Osteocyte (in vitro differentiated cells): ENCODE results near the gene GMPR. TPM values are rescaled to one million over a fixed set of nuclear protein-coding genes. Genes with fewer than 3 reads are reported as not detected.

Experiments used
- DNase-seq: peaks from one replicate; pipeline ENCODE4 v3.0.0; 2021; ENCODE audit warnings: mixed read lengths; ENCODE audit not compliant: unreplicated experiment; ENCODE audit errors: extremely low spot score
- H3K27ac Mint-ChIP-seq: one replicate; pipeline ENCODE4 v1.8.0; 2021; ENCODE audit warnings: mild to moderate bottlenecking, mixed read lengths; ENCODE audit not compliant: unreplicated experiment
- H3K27me3 Mint-ChIP-seq: one replicate; pipeline ENCODE4 v1.8.0; 2021; ENCODE audit warnings: mixed read lengths; ENCODE audit not compliant: unreplicated experiment
- H3K36me3 Mint-ChIP-seq: one replicate; pipeline ENCODE4 v1.8.0; 2021; ENCODE audit warnings: mixed read lengths; ENCODE audit not compliant: unreplicated experiment
- H3K4me1 Mint-ChIP-seq: one replicate; pipeline ENCODE4 v1.8.0; 2021; ENCODE audit warnings: mixed read lengths; ENCODE audit not compliant: unreplicated experiment
- H3K4me3 Mint-ChIP-seq: one replicate; pipeline ENCODE4 v1.8.0; 2021; ENCODE audit warnings: mild to moderate bottlenecking, moderate library complexity, mixed read lengths; ENCODE audit not compliant: unreplicated experiment
- H3K9me3 Mint-ChIP-seq: one replicate; pipeline ENCODE4 v1.8.0; 2021; ENCODE audit warnings: mixed read lengths; ENCODE audit not compliant: unreplicated experiment
- total RNA-seq: library from RNA; stranded (reverse); gene quantifications from 2 replicates; pipeline ENCODE4 v1.2.1, GENCODE V29; 2021
- TF ChIP-seq, protein P1 (sequence below): fragments of 200-600 bp; sonication (generic); IDR thresholded peaks from 2 replicates; pipeline ENCODE4 v1.5.0; 2021; ENCODE audit warnings: antibody characterized with exemption, mild to moderate bottlenecking, moderate library complexity

The GMPR gene
- total RNA-seq, 1 donor from 2014 or later = 7.8 TPM

DNA sequence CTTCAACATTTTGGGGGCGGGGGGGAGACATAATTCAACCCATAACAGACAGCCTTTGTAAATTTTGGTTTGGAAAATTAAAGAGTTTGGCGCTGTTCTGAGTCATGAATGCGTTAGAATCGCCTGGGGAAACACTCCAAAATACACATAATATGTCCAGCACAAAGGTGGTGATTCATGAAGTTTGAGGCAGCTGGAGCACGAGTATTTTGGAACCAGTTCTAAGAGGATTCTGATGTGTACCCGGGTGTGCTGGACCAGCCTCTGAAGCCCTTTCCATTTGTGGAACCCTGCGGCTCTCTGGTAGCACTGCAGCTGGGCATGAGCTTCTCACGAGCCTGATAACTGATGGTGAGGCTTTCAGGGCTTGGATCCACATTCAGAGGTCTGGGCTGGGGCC lies 4.7 kb downstream of the GMPR start:
- no peaks in the 10 kb centered on the region for H3K27me3 Mint-ChIP-seq
- peaks cover 37% of the 10 kb centered on the region for H3K4me1 Mint-ChIP-seq
- H3K36me3 Mint-ChIP-seq = no peaks in the 10 kb centered on the region
- DNase-seq = no peak
- H3K4me3 Mint-ChIP-seq = peak overlapping the region; percentile 7
- peak overlapping the region; percentile 69 for H3K27ac Mint-ChIP-seq
- TF ChIP-seq, protein P1, sequence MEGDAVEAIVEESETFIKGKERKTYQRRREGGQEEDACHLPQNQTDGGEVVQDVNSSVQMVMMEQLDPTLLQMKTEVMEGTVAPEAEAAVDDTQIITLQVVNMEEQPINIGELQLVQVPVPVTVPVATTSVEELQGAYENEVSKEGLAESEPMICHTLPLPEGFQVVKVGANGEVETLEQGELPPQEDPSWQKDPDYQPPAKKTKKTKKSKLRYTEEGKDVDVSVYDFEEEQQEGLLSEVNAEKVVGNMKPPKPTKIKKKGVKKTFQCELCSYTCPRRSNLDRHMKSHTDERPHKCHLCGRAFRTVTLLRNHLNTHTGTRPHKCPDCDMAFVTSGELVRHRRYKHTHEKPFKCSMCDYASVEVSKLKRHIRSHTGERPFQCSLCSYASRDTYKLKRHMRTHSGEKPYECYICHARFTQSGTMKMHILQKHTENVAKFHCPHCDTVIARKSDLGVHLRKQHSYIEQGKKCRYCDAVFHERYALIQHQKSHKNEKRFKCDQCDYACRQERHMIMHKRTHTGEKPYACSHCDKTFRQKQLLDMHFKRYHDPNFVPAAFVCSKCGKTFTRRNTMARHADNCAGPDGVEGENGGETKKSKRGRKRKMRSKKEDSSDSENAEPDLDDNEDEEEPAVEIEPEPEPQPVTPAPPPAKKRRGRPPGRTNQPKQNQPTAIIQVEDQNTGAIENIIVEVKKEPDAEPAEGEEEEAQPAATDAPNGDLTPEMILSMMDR = no peak
- no peaks in the 10 kb centered on the region for H3K9me3 Mint-ChIP-seq

- TF ChIP-seq, protein P1 = no peak
- no peaks in the 10 kb centered on the region for H3K27me3 Mint-ChIP-seq
Measured at GRCh38 chr6:16243664-16244063, 5.3 kb downstream of the GMPR start.

GRCh38 chr6:16244446-16244845 lies 6.1 kb downstream of the GMPR start:
- DNase-seq = no peak
- H3K27me3 Mint-ChIP-seq = no peaks in the 10 kb centered on the region
- H3K27ac Mint-ChIP-seq = peak overlapping the region; percentile 10

More at GRCh38 chr6:16243664-16244063, 5.3 kb downstream of the GMPR start:
- Mint-ChIP-seq H3K4me1 (peaks cover 36% of the 10 kb centered on the region), H3K36me3 (peaks cover 2% of the 10 kb centered on the region), H3K27ac (no peak overlapping the region), H3K9me3 (no peaks in the 10 kb centered on the region), H3K4me3 (no peak overlapping the region)
- DNase-seq = no peak

DNA sequence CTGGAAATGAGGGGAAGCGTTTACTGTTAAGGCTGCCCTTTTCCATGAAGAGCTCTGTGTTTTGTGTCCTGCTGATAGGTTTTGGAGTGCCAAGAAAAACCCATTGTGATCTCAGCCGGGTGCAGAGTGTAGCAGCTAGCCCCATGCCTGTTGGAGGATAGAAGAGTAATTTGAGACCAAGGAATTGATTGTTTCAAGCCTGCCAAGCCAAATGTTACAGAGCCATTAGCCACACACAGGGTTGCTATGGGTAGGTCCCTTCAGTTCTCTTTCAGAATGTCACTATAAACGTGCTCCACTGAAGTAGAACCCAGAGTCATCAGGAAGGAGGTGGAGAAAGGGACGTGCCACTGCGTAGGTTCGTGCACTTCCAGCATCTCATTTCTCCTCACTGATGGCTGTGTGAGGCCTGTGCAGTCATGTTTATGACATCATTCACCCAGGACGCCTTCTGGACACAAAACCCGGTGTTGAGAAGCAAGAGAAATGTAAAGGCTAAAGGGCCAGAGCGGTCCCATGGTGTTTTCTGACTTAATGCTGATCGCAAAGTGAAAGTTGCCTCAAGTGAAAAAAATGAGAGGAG lies 6.6 kb downstream of the GMPR start:
- TF ChIP-seq, protein P1 = no peak
- Mint-ChIP-seq H3K27ac (peak overlapping the region; percentile 10), H3K36me3 (peaks cover 2% of the 10 kb centered on the region), H3K9me3 (no peaks in the 10 kb centered on the region), H3K4me1 (peaks cover 25% of the 10 kb centered on the region), H3K4me3 (no peak overlapping the region), H3K27me3 (no peaks in the 10 kb centered on the region)
- DNase-seq = no peak

More at GRCh38 chr6:16244446-16244845, 6.1 kb downstream of the GMPR start:
- H3K36me3 Mint-ChIP-seq = peaks cover 2% of the 10 kb centered on the region
- no peaks in the 10 kb centered on the region for H3K9me3 Mint-ChIP-seq
- H3K4me3 Mint-ChIP-seq = no peak overlapping the region
- TF ChIP-seq, protein P1 = no peak
- H3K4me1 Mint-ChIP-seq = peaks cover 29% of the 10 kb centered on the region

- Mint-ChIP-seq H3K4me1 (peaks cover 13% of the 10 kb centered on the region), H3K9me3 (no peaks in the 10 kb centered on the region), H3K36me3 (peaks cover 2% of the 10 kb centered on the region), H3K27ac (no peak overlapping the region), H3K27me3 (no peaks in the 10 kb centered on the region), H3K4me3 (no peak overlapping the region)
- no peak for DNase-seq
- TF ChIP-seq, protein P1 = no peak
Measured at GRCh38 chr6:16248271-16248853, 10.0 kb downstream of the GMPR start.
